ENCODE measurements around the gene MYMX.

GRCh38 chr6:44201200-44201599, 15.5 kb upstream of the MYMX start:
- TF ChIP-seq, protein P1, sequence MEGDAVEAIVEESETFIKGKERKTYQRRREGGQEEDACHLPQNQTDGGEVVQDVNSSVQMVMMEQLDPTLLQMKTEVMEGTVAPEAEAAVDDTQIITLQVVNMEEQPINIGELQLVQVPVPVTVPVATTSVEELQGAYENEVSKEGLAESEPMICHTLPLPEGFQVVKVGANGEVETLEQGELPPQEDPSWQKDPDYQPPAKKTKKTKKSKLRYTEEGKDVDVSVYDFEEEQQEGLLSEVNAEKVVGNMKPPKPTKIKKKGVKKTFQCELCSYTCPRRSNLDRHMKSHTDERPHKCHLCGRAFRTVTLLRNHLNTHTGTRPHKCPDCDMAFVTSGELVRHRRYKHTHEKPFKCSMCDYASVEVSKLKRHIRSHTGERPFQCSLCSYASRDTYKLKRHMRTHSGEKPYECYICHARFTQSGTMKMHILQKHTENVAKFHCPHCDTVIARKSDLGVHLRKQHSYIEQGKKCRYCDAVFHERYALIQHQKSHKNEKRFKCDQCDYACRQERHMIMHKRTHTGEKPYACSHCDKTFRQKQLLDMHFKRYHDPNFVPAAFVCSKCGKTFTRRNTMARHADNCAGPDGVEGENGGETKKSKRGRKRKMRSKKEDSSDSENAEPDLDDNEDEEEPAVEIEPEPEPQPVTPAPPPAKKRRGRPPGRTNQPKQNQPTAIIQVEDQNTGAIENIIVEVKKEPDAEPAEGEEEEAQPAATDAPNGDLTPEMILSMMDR (IDR thresholded peaks at IDR 0.05): no peak
- peak; percentile 16 for TF ChIP-seq POLR2A (IDR thresholded peaks at IDR 0.05)
- no peak for TF ChIP-seq POLR2AphosphoS5 (IDR thresholded peaks at IDR 0.05)
